Omental fat pad (tissue), 4 donors: Measurements from ENCODE around the gene DDHD1. TPM values are rescaled to one million over a fixed set of nuclear protein-coding genes. Genes with fewer than 3 reads are reported as not detected.
A peak's percentile ranks its signal among the peaks of the same experiment; 100 is the strongest.

ENCODE experiments used
- ATAC-seq: fragments of 150-250 bp; one replicate; pipeline ENCODE4 v1.9.1; 2016; ENCODE audit warnings: mild to moderate bottlenecking, moderate library complexity; ENCODE audit not compliant: low FRiP score
- DNase-seq: peaks from one replicate; pipeline ENCODE4 v3.0.0-alpha.2; 2019; ENCODE audit warnings: low spot score
- total RNA-seq, 4 donors: library from RNA; depleted of rRNA; stranded (reverse); fragments of >200 nt; gene quantifications; one replicate each; pipeline ENCODE4 v1.1.0, GENCODE V29; 2016
- TF ChIP-seq, protein P1 (sequence below), 3 donors: fragments of 450-650 bp; IDR thresholded peaks; one replicate each; pipeline ENCODE4 v1.5.1; 2016 to 2017; ENCODE audit warnings: antibody characterized with exemption in 3 of 3, mild to moderate bottlenecking in 3 of 3, moderate library complexity in 2 of 3

DDHD1 gene
- total RNA-seq, 4 donors from 2014 or later: 13.7 to 26.3 (median 21.2) TPM

DNA sequence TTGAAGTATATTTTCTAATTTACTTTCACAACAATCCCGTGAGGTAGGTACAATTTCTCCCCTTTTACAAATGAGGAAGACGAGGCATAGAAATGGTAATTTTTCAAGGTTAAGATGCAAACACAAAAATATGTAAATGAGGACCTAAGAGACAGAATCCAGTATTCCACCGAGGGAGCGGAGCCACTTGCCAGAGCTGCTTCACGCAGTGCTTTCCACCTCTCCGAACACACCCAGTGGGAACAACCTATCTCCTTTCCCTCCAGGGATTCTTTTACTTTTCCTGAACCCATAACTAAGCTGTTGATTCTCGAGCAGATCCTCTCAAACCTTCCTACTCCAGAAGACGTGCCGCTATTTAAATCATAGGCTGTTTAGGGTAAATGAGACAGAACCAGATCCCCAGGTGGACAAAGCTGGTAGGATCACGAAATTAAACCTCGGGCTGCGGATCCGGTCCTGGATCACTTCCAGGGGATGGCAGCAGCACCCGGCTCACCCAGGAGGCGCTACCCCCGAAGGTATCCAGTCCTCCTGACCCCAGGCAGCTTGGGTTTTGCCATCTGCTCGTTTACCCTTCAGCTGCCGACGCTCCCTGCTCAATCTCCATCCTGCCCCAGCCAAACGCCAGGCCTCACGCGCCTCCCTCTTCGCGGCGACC lies 1.5 kb downstream of the DDHD1 start:
- ATAC-seq: peak; percentile 60
- TF ChIP-seq, protein P1, sequence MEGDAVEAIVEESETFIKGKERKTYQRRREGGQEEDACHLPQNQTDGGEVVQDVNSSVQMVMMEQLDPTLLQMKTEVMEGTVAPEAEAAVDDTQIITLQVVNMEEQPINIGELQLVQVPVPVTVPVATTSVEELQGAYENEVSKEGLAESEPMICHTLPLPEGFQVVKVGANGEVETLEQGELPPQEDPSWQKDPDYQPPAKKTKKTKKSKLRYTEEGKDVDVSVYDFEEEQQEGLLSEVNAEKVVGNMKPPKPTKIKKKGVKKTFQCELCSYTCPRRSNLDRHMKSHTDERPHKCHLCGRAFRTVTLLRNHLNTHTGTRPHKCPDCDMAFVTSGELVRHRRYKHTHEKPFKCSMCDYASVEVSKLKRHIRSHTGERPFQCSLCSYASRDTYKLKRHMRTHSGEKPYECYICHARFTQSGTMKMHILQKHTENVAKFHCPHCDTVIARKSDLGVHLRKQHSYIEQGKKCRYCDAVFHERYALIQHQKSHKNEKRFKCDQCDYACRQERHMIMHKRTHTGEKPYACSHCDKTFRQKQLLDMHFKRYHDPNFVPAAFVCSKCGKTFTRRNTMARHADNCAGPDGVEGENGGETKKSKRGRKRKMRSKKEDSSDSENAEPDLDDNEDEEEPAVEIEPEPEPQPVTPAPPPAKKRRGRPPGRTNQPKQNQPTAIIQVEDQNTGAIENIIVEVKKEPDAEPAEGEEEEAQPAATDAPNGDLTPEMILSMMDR (IDR thresholded peaks at IDR 0.05): no peak
- no peak for DNase-seq

DNA sequence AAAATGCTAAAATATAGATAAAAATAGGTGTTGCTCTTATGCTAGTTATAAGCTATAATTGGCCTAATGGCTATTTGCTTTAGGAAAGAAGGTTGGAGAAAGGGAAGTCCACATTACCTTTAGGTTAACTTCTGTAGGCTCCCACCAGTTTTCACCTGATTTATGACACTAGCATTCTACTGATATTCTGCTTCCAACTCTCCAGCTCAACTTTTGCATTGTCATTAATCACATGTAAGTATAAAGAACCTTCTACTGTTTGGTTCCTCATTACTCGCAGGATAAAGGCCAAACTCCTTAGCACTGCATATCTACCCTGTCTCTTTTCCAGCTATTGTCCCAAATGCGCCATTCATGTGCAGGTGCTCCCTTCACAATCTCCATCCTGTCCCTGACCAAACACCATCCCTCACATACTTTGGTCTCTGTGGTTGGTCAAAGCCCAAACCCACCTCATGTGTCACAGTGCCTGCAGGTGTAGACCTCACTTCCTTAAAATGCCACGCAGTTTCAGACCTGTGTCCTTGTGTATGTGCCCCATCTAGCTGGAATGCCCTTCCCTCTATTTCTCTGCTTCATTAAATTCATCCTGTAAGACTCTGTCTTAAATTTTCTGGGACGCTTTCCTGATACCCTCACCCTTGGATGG lies 3.3 kb downstream of the DDHD1 start:
- TF ChIP-seq, protein P1 (IDR thresholded peaks at IDR 0.05): no peak
- DNase-seq (no peak), ATAC-seq (no peak)

DNA sequence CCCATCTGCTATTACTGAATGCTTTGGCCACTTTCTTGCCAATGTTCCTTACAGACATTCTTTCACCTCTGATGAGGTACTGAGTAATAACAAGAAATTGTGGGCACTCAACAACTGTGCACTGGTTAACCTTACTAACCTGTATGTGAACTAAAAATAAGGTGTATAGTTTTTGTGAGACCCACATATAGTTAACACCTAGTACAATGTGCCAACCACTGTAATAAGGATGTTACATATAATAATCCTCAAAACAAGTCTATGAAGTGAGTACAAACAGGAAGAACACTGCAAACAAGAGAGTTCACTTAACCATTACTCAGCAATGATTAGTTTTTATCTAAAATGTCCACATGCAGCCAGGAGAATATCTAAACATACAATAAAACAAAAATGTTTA lies 4.5 kb downstream of the DDHD1 start:
- no peak for ATAC-seq
- TF ChIP-seq, protein P1 (IDR thresholded peaks at IDR 0.05): no peak
- no peak for DNase-seq

DNA sequence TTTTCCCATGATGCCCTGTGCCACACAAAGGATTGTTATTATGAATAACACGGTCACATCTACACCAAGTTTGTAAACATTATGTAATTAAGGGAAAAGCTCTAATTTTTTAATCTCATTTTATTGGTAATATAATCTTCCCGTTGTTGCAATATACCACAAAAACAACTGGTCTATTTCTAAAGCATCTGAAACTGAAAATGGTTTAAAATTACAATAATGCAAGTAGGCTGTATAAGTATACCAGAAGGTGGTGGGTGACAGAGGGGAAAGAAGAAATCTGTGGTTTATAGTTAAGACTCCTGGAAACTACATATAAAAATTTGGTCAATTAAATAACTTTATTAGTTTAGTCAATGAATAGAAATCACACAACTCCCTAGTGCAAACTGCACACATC lies 5.2 kb downstream of the DDHD1 start:
- no peak for DNase-seq
- ATAC-seq: no peak
- TF ChIP-seq, protein P1 (IDR thresholded peaks at IDR 0.05): no peak

DNA sequence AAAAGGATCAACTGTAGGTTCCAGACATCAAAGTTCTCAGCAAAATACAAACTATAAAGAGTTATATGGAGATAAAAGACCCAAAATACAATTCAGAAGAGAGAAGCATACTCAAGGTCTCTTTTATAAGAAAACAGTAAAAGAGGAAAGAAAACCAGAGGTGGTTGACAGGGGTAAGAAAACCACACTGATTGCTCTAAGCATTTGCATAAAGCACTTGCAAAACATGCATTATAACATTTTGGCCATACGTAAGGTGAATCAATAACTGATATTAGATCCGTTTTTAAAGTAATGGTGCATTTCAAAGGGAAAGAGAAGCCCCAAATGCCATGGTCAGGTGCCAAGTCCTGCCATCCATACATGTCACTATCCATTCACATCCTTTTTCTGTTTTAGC lies 5.9 kb downstream of the DDHD1 start:
- no peak for ATAC-seq
- TF ChIP-seq, protein P1 (IDR thresholded peaks at IDR 0.05): no peak

DNA sequence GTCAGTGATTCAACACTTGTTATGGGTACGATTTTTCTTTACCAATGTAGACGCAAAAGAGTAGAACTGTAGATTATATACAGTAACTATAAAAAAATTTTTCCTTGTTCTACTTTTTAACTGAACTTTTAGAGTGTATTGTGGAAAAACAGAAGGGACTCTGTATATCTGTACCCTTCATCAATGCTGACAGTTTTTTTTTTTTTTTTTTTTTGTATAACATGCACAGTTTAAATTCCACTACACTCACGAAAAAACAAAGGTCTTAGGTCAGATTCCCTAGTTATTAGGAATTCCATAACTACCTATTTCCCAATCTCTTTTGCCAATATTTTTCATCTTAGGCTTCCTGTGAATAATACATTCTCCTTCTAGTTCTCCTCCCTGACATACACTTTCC lies 6.4 kb downstream of the DDHD1 start:
- TF ChIP-seq, protein P1 (IDR thresholded peaks at IDR 0.05): no peak
- DNase-seq (no peak), ATAC-seq (no peak)

More for the DNA sequence above, 5.9 kb downstream of the DDHD1 start:
- no peak for DNase-seq

DNA sequence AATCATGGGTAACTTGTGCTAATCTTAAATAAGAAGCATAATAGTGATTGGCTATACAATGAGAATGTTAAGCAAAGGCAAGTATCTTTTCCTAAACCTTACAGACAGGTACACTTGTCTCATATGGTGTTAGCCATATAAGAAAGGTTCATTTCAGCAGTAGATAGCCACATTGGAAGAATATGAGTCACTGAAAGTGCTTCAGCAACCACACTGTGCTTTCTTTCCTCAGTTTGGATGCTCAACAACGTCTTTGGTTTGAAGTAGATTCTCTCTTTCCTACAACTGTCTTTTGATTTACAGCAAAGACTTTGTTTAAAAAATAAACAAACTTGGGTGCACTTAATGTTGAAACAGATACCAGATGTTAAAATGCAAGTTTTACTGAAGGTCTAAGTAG lies 8.9 kb downstream of the DDHD1 start:
- ATAC-seq: no peak
- TF ChIP-seq, protein P1 (IDR thresholded peaks at IDR 0.05): no peak

More for the DNA sequence above, 8.9 kb downstream of the DDHD1 start:
- no peak for DNase-seq
